ENCODE data around the gene AKAP12.

Gene AKAP12

GRCh38 chr6:151228788-151229400, 10.9 kb upstream of the AKAP12 start:
- Histone ChIP-seq H3K27ac (ENCODE audit: low read depth, low read length, poor library complexity, severe bottlenecking) (no peak overlapping the region), H3K27me3 (ENCODE audit: insufficient read depth, low read length) (no peaks in the 10 kb centered on the region), H3K4me1 (ENCODE audit: insufficient read depth, low read length, severe bottlenecking) (no peaks in the 10 kb centered on the region), H3K9ac (ENCODE audit: low read length) (no peak overlapping the region), H3K4me2 (ENCODE audit: low read length) (no peak overlapping the region), H2AFZ (ENCODE audit: low read length) (no peak overlapping the region), H3K4me3 (ENCODE audit: low read depth, low read length, poor library complexity, severe bottlenecking) (no peak overlapping the region), H3K9me3 (ENCODE audit: low read length) (no peaks in the 10 kb centered on the region), H3K36me3 (ENCODE audit: insufficient read depth, low read length) (no peaks in the 10 kb centered on the region), H3F3A (ENCODE audit: insufficient read depth, low read length) (no peaks in the 10 kb centered on the region), H3K79me2 (ENCODE audit: insufficient read depth, low read length) (no peaks in the 10 kb centered on the region), H4K20me1 (ENCODE audit: insufficient read depth, low read length) (no peaks in the 10 kb centered on the region), H3K9me2 (ENCODE audit: low read depth, low read length) (no peaks in the 10 kb centered on the region)
- TF ChIP-seq EZH2 (IDR thresholded peaks at IDR 0.05; ENCODE audit: borderline replicate concordance, low read length), result no peak
- TF ChIP-seq, protein P1, sequence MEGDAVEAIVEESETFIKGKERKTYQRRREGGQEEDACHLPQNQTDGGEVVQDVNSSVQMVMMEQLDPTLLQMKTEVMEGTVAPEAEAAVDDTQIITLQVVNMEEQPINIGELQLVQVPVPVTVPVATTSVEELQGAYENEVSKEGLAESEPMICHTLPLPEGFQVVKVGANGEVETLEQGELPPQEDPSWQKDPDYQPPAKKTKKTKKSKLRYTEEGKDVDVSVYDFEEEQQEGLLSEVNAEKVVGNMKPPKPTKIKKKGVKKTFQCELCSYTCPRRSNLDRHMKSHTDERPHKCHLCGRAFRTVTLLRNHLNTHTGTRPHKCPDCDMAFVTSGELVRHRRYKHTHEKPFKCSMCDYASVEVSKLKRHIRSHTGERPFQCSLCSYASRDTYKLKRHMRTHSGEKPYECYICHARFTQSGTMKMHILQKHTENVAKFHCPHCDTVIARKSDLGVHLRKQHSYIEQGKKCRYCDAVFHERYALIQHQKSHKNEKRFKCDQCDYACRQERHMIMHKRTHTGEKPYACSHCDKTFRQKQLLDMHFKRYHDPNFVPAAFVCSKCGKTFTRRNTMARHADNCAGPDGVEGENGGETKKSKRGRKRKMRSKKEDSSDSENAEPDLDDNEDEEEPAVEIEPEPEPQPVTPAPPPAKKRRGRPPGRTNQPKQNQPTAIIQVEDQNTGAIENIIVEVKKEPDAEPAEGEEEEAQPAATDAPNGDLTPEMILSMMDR (IDR thresholded peaks at IDR 0.05; ENCODE audit: low read length), result no peak

DNA sequence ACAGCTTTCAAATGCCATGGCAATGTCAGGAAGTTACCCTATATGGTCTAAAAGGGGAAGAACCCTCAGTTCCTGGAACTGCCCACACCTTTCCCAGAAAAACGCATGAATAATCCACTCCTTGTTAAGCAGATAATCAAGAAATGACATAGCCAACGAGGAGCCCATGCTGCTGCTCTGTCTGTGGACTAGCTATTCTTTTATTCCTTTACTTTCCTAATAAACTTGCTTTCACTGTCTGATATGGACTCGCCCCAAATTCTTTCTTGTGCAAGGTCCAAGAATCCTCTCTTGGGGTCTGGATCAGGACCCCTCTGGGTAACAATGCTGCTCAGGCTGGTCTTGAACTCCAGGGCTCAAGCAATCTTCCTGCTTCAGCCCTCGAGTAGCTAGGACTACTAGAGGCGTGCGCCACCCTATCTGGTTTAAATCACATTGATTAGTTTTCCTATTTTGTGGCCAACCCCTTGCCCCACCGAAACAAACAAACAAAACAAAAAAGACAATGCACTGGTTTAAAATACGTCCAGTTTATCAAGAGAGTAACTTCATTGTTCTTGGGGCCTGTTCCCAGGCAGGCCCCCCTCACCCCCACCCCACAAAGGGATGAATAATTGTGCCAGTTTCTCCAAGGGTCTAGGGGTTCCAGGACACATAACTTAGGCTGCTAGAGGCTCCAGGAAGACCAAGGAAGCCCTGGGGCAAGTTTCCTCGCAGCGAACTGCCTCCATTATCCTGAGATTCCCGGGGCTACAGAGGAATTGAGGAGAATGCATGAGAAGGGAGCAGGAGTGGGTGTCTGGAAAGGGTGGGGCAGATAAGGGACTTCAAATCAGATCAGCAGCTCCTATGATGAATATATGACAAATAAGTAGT, 10.1 kb upstream of the AKAP12 start:
- Histone ChIP-seq H3K9me3 (ENCODE audit: low read length) (no peaks in the 10 kb centered on the region), H3K79me2 (ENCODE audit: insufficient read depth, low read length) (no peaks in the 10 kb centered on the region), H3F3A (ENCODE audit: insufficient read depth, low read length) (no peaks in the 10 kb centered on the region), H4K20me1 (ENCODE audit: insufficient read depth, low read length) (no peaks in the 10 kb centered on the region), H3K36me3 (ENCODE audit: insufficient read depth, low read length) (no peaks in the 10 kb centered on the region), H3K4me2 (ENCODE audit: low read length) (no peak overlapping the region), H2AFZ (ENCODE audit: low read length) (no peak overlapping the region), H3K4me3 (ENCODE audit: low read depth, low read length, poor library complexity, severe bottlenecking) (no peak overlapping the region), H3K27ac (ENCODE audit: low read depth, low read length, poor library complexity, severe bottlenecking) (no peak overlapping the region), H3K27me3 (ENCODE audit: insufficient read depth, low read length) (no peaks in the 10 kb centered on the region), H3K4me1 (ENCODE audit: insufficient read depth, low read length, severe bottlenecking) (no peaks in the 10 kb centered on the region), H3K9ac (ENCODE audit: low read length) (no peak overlapping the region), H3K9me2 (ENCODE audit: low read depth, low read length) (no peaks in the 10 kb centered on the region)
- TF ChIP-seq, protein P1 (IDR thresholded peaks at IDR 0.05; ENCODE audit: low read length), result no peak

- H3K4me3 ChIP-seq (ENCODE audit: low read depth, low read length, poor library complexity, severe bottlenecking), result no peak overlapping the region
- no peak overlapping the region for H3K27ac ChIP-seq (ENCODE audit: low read depth, low read length, poor library complexity, severe bottlenecking)
- no peaks in the 10 kb centered on the region for H4K20me1 ChIP-seq (ENCODE audit: insufficient read depth, low read length)
- no peak overlapping the region for H2AFZ ChIP-seq (ENCODE audit: low read length)
- no peak overlapping the region for H3K9ac ChIP-seq (ENCODE audit: low read length)
- no peaks in the 10 kb centered on the region for H3F3A ChIP-seq (ENCODE audit: insufficient read depth, low read length)
- H3K9me2 ChIP-seq (ENCODE audit: low read depth, low read length), result no peaks in the 10 kb centered on the region
- TF ChIP-seq, protein P1 (IDR thresholded peaks at IDR 0.05; ENCODE audit: low read length), result no peak
- no peak for TF ChIP-seq EZH2 (IDR thresholded peaks at IDR 0.05; ENCODE audit: borderline replicate concordance, low read length)
- H3K27me3 ChIP-seq (ENCODE audit: insufficient read depth, low read length), result no peaks in the 10 kb centered on the region
- no peaks in the 10 kb centered on the region for H3K9me3 ChIP-seq (ENCODE audit: low read length)
- H3K4me2 ChIP-seq (ENCODE audit: low read length), result no peak overlapping the region
- no peaks in the 10 kb centered on the region for H3K79me2 ChIP-seq (ENCODE audit: insufficient read depth, low read length)
- H3K36me3 ChIP-seq (ENCODE audit: insufficient read depth, low read length), result no peaks in the 10 kb centered on the region
- H3K4me1 ChIP-seq (ENCODE audit: insufficient read depth, low read length, severe bottlenecking), result no peaks in the 10 kb centered on the region
Measured at GRCh38 chr6:151230277-151230577, 9.5 kb upstream of the AKAP12 start.

Data from OCI-LY1 (cell line).